OCI-LY1 (cell line): ENCODE measurements around the gene EVC.

Experiments used
- H2AFZ ChIP-seq: fragments of 200-600 bp; sonication (generic), shearing (Covaris generic); 2 replicates; pipeline ENCODE4 v1.6.0; 2014; ENCODE audit warnings: antibody characterized with exemption, mild to moderate bottlenecking, low read length
- H3F3A ChIP-seq: fragments of 200-600 bp; sonication (generic), shearing (Covaris generic); 2 replicates; pipeline ENCODE4 v1.6.0; 2014; ENCODE audit warnings: mild to moderate bottlenecking, antibody characterized with exemption, low read length, moderate library complexity; ENCODE audit not compliant: insufficient read depth
- H3K27ac ChIP-seq: fragments of 200-600 bp; sonication (generic); 2 replicates; pipeline ENCODE4 v1.5.1; 2014; ENCODE audit warnings: low read length, mixed run types, mild to moderate bottlenecking, low read depth; ENCODE audit not compliant: poor library complexity, severe bottlenecking
- H3K27me3 ChIP-seq: fragments of 200-600 bp; sonication (generic); 2 replicates; pipeline ENCODE4 v1.6.0; 2014; ENCODE audit warnings: antibody characterized with exemption, mild to moderate bottlenecking, low read length, moderate library complexity; ENCODE audit not compliant: insufficient read depth
- H3K36me3 ChIP-seq: fragments of 200-600 bp; sonication (generic); 2 replicates; pipeline ENCODE4 v1.6.1; 2014; ENCODE audit warnings: mild to moderate bottlenecking, antibody characterized with exemption, low read length, moderate library complexity, mixed read lengths; ENCODE audit not compliant: insufficient read depth
- H3K4me1 ChIP-seq: fragments of 200-600 bp; sonication (generic); 2 replicates; pipeline ENCODE4 v1.5.1; 2014; ENCODE audit warnings: mild to moderate bottlenecking, low read length, moderate library complexity; ENCODE audit not compliant: insufficient read depth, severe bottlenecking
- H3K4me2 ChIP-seq: fragments of 200-600 bp; sonication (generic), shearing (Covaris generic); 2 replicates; pipeline ENCODE4 v1.6.1; 2014; ENCODE audit warnings: low read length
- H3K4me3 ChIP-seq: fragments of 200-600 bp; sonication (generic); 2 replicates; pipeline ENCODE4 v1.5.1; 2014; ENCODE audit warnings: low read length, low read depth, mild to moderate bottlenecking, mixed read lengths; ENCODE audit not compliant: poor library complexity, severe bottlenecking
- H3K79me2 ChIP-seq: fragments of 200-600 bp; shearing (Covaris generic); 2 replicates; pipeline ENCODE4 v1.6.1; 2016; ENCODE audit warnings: mixed run types, low read length, mixed read lengths; ENCODE audit not compliant: insufficient read depth
- H3K9ac ChIP-seq: fragments of 200-600 bp; sonication (generic), shearing (Covaris generic); 2 replicates; pipeline ENCODE4 v1.6.1; 2014; ENCODE audit warnings: mild to moderate bottlenecking, low read length, mixed read lengths
- H3K9me2 ChIP-seq: fragments of 200-600 bp; sonication (generic), shearing (Covaris generic); 2 replicates; pipeline ENCODE4 v1.6.1; 2014; ENCODE audit warnings: low read depth, mild to moderate bottlenecking, low read length, mixed read lengths
- H3K9me3 ChIP-seq: fragments of 200-600 bp; shearing (Covaris generic); 2 replicates; pipeline ENCODE4 v1.6.1; 2014; ENCODE audit warnings: low read length, mixed read lengths
- H4K20me1 ChIP-seq: fragments of 200-600 bp; sonication (generic), shearing (Covaris generic); 2 replicates; pipeline ENCODE4 v1.6.0; 2016; ENCODE audit warnings: mild to moderate bottlenecking, low read length; ENCODE audit not compliant: insufficient read depth
- EZH2 ChIP-seq: fragments of 200-600 bp; sonication (generic), shearing (Covaris generic); IDR thresholded peaks from 2 replicates; pipeline ENCODE4 v1.8.0; 2017; ENCODE audit warnings: borderline replicate concordance, mixed run types, mild to moderate bottlenecking, antibody characterized with exemption, low read length, moderate library complexity, mixed read lengths
- TF ChIP-seq, protein P1 (sequence below): fragments of 200-600 bp; sonication (generic), shearing (Covaris generic); IDR thresholded peaks from 2 replicates; pipeline ENCODE4 v1.5.1; 2017; ENCODE audit warnings: mild to moderate bottlenecking, antibody characterized with exemption, low read length, moderate library complexity, mixed read lengths

Gene EVC

DNA sequence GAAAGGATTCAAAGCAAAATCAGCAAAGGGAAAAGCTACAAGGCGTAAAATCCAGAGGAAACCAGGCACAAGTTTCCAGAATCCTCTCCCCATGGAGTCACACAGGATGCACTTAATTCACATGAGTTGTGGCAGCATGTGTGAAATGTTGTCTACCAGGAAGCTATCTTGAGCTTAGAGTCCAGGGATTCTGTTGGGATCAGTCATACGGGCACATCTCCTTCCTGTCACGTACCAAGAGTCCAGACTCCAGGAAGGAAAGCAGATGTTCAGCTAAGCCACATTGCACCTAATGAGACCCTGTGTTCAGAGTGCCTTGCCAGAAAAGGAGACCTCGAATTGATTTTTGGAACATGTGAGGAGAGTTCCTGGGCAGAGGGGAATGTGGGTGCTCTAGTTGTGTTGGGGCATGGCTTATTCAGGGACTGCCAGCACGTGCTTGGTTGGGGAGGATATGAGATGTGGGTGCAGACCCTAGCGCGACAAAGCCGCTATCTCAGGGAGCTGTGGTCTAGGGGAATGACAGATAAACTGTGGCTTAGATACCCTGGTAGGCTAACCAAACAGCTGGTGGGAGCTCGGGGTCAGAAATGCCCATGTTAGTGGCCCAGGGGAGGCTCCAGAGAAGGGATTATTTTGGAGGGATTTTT, 70.0 kb downstream of the EVC start:
- TF ChIP-seq EZH2, result no peak
- TF ChIP-seq, protein P1, sequence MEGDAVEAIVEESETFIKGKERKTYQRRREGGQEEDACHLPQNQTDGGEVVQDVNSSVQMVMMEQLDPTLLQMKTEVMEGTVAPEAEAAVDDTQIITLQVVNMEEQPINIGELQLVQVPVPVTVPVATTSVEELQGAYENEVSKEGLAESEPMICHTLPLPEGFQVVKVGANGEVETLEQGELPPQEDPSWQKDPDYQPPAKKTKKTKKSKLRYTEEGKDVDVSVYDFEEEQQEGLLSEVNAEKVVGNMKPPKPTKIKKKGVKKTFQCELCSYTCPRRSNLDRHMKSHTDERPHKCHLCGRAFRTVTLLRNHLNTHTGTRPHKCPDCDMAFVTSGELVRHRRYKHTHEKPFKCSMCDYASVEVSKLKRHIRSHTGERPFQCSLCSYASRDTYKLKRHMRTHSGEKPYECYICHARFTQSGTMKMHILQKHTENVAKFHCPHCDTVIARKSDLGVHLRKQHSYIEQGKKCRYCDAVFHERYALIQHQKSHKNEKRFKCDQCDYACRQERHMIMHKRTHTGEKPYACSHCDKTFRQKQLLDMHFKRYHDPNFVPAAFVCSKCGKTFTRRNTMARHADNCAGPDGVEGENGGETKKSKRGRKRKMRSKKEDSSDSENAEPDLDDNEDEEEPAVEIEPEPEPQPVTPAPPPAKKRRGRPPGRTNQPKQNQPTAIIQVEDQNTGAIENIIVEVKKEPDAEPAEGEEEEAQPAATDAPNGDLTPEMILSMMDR, result no peak
- Histone ChIP-seq H3K9me2 (no peaks in the 10 kb centered on the region), H3K9me3 (no peaks in the 10 kb centered on the region), H3K27ac (no peak overlapping the region), H3K36me3 (no peaks in the 10 kb centered on the region), H3K4me2 (no peak overlapping the region), H3K9ac (no peak overlapping the region), H4K20me1 (no peaks in the 10 kb centered on the region), H3K4me3 (no peak overlapping the region), H2AFZ (no peak overlapping the region), H3K27me3 (no peaks in the 10 kb centered on the region), H3K4me1 (no peaks in the 10 kb centered on the region), H3K79me2 (no peaks in the 10 kb centered on the region), H3F3A (no peaks in the 10 kb centered on the region)

DNA sequence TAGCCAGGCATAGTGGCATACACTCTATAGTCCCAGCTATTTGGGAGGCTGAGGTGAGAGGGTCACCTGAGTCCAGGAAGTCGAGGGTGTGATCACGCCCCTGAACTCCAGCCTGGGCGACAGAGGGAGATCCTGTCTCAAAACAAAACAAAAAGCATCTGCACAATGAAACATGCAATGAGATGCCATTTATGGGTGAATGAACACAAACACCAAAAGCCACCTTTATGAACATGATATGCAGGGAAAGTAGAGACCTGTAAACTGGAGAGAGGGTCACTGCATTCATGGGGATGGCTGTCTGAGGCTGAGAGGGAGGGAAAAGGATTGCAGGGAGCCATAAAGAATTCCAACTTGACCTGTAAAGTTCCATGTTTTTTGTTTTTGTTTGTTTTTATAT, 70.7 kb downstream of the EVC start:
- Histone ChIP-seq H3K4me3 (no peak overlapping the region), H3K36me3 (no peaks in the 10 kb centered on the region), H3K9me2 (no peaks in the 10 kb centered on the region), H2AFZ (no peak overlapping the region), H3K79me2 (no peaks in the 10 kb centered on the region), H3K4me1 (no peaks in the 10 kb centered on the region), H3K27me3 (no peaks in the 10 kb centered on the region), H3K4me2 (no peak overlapping the region), H4K20me1 (no peaks in the 10 kb centered on the region), H3K27ac (no peak overlapping the region), H3K9me3 (no peaks in the 10 kb centered on the region), H3F3A (no peaks in the 10 kb centered on the region), H3K9ac (no peak overlapping the region)
- TF ChIP-seq, protein P1, result no peak
- TF ChIP-seq EZH2, result no peak

GRCh38 chr4:5782829-5783476, 72.0 kb downstream of the EVC start:
- Histone ChIP-seq H4K20me1 (no peaks in the 10 kb centered on the region), H3K36me3 (peaks cover 6% of the 10 kb centered on the region), H3K9ac (no peak overlapping the region), H3F3A (no peaks in the 10 kb centered on the region), H3K9me3 (no peaks in the 10 kb centered on the region), H3K4me3 (no peak overlapping the region), H3K27me3 (no peaks in the 10 kb centered on the region), H3K4me2 (no peak overlapping the region), H3K27ac (no peak overlapping the region), H3K79me2 (no peaks in the 10 kb centered on the region), H3K9me2 (no peaks in the 10 kb centered on the region), H3K4me1 (no peaks in the 10 kb centered on the region), H2AFZ (no peak overlapping the region)
- TF ChIP-seq EZH2, result no peak
